Endothelial cell (in vitro differentiated cells): ENCODE data around the gene ACP1. TPM values are rescaled to one million over a fixed set of nuclear protein-coding genes. Genes with fewer than 3 reads are reported as not detected.

ENCODE experiments used
- DNase-seq: peaks from one replicate; pipeline ENCODE4 v3.0.0; 2021; ENCODE audit warnings: low spot score
- H3K27ac Mint-ChIP-seq: one replicate; pipeline ENCODE4 v1.8.0; 2021; ENCODE audit warnings: mixed read lengths, inconsistent platforms; ENCODE audit not compliant: unreplicated experiment
- H3K27me3 Mint-ChIP-seq: one replicate; pipeline ENCODE4 v1.8.0; 2021; ENCODE audit warnings: mild to moderate bottlenecking, moderate library complexity, mixed read lengths, inconsistent platforms; ENCODE audit not compliant: unreplicated experiment
- H3K36me3 Mint-ChIP-seq: one replicate; pipeline ENCODE4 v1.8.0; 2021; ENCODE audit warnings: mild to moderate bottlenecking, low read depth, mixed read lengths, inconsistent platforms; ENCODE audit not compliant: unreplicated experiment
- H3K4me1 Mint-ChIP-seq: one replicate; pipeline ENCODE4 v1.8.0; 2021; ENCODE audit warnings: mild to moderate bottlenecking, mixed read lengths, inconsistent platforms; ENCODE audit not compliant: unreplicated experiment
- H3K4me3 Mint-ChIP-seq: one replicate; pipeline ENCODE4 v1.8.0; 2021; ENCODE audit warnings: mild to moderate bottlenecking, mixed read lengths, inconsistent platforms; ENCODE audit not compliant: unreplicated experiment
- H3K9me3 Mint-ChIP-seq: one replicate; pipeline ENCODE4 v1.8.0; 2021; ENCODE audit warnings: mixed read lengths, inconsistent platforms; ENCODE audit not compliant: unreplicated experiment
- total RNA-seq: library from RNA; stranded (reverse); fragmentation: NEBNext Ultra II Directional; extraction: Animal tissue kit (Norgen Biotek cat#: 25700); gene quantifications from one replicate; pipeline ENCODE4 v1.2.1, GENCODE V29; 2021; ENCODE audit not compliant: unreplicated experiment
- TF ChIP-seq, protein P1 (sequence below): fragments of 200-600 bp; sonication (generic); IDR thresholded peaks from one replicate; pipeline ENCODE4 v1.5.0; 2021; ENCODE audit warnings: antibody characterized with exemption; ENCODE audit not compliant: unreplicated experiment

Gene ACP1
- total RNA-seq, 1 donor from 2014 or later = 104 TPM

DNA sequence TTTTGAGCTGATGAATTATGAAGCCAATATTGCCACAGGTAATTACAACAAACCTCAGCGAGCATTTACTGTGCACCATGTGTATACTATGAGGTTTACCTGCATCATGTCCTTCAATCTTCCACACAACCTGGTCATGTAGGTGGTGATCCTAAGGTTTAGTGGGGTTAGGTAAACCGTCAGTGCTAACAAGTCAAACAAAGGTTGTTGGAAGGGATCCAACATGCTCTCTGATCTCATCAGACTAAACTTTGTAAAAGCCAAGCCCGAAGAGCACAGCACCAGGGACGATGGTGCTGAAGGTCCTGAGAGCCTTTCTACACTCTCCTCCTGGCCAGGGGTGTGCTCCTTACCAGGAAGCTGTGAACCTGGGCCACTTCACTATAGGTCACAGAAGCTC lies 30.3 kb upstream of the ACP1 start:
- Mint-ChIP-seq H3K4me3 (no peak overlapping the region), H3K27ac (no peak overlapping the region)
- TF ChIP-seq, protein P1, sequence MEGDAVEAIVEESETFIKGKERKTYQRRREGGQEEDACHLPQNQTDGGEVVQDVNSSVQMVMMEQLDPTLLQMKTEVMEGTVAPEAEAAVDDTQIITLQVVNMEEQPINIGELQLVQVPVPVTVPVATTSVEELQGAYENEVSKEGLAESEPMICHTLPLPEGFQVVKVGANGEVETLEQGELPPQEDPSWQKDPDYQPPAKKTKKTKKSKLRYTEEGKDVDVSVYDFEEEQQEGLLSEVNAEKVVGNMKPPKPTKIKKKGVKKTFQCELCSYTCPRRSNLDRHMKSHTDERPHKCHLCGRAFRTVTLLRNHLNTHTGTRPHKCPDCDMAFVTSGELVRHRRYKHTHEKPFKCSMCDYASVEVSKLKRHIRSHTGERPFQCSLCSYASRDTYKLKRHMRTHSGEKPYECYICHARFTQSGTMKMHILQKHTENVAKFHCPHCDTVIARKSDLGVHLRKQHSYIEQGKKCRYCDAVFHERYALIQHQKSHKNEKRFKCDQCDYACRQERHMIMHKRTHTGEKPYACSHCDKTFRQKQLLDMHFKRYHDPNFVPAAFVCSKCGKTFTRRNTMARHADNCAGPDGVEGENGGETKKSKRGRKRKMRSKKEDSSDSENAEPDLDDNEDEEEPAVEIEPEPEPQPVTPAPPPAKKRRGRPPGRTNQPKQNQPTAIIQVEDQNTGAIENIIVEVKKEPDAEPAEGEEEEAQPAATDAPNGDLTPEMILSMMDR = no peak

DNA sequence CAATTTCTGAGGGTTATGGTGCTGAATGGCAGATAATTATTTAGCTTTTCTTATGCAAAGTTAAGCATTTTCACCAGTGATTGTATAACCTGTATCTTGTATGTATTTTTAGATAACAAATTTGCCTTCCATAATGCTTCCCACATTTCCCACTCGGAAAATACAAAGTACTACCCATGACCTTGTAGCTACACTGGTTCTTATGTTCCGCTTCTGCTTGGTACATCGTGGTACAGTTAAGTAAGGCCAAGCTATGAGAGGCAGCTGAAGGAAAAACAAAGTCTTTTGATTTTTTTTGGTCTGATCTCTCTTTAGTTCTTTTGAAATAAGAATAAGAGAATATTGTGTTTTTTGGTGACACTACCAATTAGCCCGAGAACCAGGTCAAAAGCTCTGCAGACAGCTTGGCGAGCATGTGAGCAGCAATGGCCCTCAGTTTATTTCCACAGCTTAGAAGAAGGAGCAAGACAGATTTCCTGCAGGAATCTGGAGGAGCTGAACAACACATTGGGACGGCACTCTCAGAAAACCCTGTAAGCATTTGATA lies 27.7 kb upstream of the ACP1 start:
- H3K9me3 Mint-ChIP-seq = no peaks in the 10 kb centered on the region
- no peak overlapping the region for H3K27ac Mint-ChIP-seq
- H3K4me1 Mint-ChIP-seq = no peaks in the 10 kb centered on the region
- H3K27me3 Mint-ChIP-seq = peaks cover 2% of the 10 kb centered on the region
- H3K36me3 Mint-ChIP-seq = peaks cover 7% of the 10 kb centered on the region
- no peak for DNase-seq
- no peak overlapping the region for H3K4me3 Mint-ChIP-seq
- TF ChIP-seq, protein P1 = no peak

More for the DNA sequence above, 30.3 kb upstream of the ACP1 start:
- peaks cover 3% of the 10 kb centered on the region for H3K36me3 Mint-ChIP-seq
- H3K4me1 Mint-ChIP-seq = no peaks in the 10 kb centered on the region
- no peak for DNase-seq
- no peaks in the 10 kb centered on the region for H3K9me3 Mint-ChIP-seq
- peaks cover 2% of the 10 kb centered on the region for H3K27me3 Mint-ChIP-seq

DNA sequence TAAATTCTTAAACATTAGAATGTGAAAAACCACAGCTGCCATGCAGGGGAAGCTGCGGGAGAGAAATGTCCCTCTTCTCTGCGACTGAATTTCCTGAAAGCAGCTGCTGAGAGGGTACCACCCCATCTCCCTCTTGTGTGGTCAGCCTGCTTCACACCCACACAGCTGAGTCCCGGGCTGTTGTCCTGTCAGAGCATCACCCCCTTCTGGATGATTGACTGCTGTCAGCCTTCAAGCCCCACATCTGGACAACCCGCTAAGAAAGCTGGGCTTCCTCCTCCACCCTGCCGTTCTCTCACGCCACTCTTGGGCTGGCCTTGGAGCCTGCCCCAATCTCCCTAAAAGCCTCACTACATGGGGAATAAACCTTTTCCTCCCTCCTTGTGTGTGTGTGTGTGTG lies 26.9 kb upstream of the ACP1 start:
- H3K9me3 Mint-ChIP-seq = no peaks in the 10 kb centered on the region
- H3K36me3 Mint-ChIP-seq = peaks cover 7% of the 10 kb centered on the region
- TF ChIP-seq, protein P1 = no peak
- peaks cover 2% of the 10 kb centered on the region for H3K27me3 Mint-ChIP-seq
- DNase-seq = no peak
- H3K27ac Mint-ChIP-seq = peak overlapping the region; percentile 21
- no peaks in the 10 kb centered on the region for H3K4me1 Mint-ChIP-seq
- H3K4me3 Mint-ChIP-seq = no peak overlapping the region

DNA sequence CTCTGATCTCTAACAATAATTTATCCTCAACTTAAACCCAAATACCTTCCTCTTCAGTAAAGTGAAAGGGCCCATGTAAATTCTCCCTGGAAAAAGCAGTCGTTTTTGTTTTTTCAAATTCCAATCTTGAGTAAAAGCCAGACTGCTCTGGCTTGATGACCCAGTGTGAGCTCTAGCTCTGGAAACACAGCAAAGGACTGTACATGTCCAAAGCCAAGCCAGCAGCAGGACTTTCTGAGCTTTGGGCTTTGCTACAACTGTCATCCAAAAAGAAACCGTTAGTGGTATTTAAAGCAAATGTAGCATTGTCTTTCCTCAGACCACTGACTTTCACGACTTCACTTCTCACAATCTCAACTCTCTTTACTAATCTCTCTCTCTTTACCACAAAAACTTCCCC lies 26.3 kb upstream of the ACP1 start:
- Mint-ChIP-seq H3K27ac (no peak overlapping the region), H3K4me1 (no peaks in the 10 kb centered on the region), H3K36me3 (peaks cover 12% of the 10 kb centered on the region), H3K9me3 (no peaks in the 10 kb centered on the region), H3K4me3 (no peak overlapping the region), H3K27me3 (peaks cover 2% of the 10 kb centered on the region)
- TF ChIP-seq, protein P1 = no peak
- DNase-seq = no peak

DNA sequence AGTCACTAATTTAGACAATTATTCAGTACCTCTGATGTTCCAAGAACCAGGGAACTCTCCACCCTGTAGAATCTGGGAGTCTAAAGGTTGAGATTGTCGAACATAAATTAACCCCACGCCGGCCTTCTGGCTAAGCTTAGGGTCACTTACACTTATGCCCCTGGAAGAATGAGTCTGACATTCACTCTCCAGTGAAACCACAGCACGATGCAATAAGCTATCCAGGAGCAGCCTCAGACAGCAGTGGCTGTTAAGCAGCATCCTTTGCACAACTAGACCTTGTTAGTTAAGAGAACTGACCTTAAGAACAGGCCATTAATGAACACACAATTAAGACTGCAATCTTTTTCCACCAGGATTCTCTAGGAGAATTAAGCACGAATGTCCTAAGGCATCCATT lies 25.9 kb upstream of the ACP1 start:
- no peak overlapping the region for H3K27ac Mint-ChIP-seq
- H3K36me3 Mint-ChIP-seq = peaks cover 17% of the 10 kb centered on the region
- no peak overlapping the region for H3K4me3 Mint-ChIP-seq
- H3K4me1 Mint-ChIP-seq = no peaks in the 10 kb centered on the region
- peaks cover 2% of the 10 kb centered on the region for H3K27me3 Mint-ChIP-seq
- TF ChIP-seq, protein P1 = no peak
- no peak for DNase-seq
- H3K9me3 Mint-ChIP-seq = no peaks in the 10 kb centered on the region
